ENCODE results near the gene C9orf50.

C9orf50 gene

GRCh38 chr9:129591916-129592315, 29.0 kb downstream of the C9orf50 start:
- no peak for DNase-seq (ENCODE audit: low read depth, low spot score)

GRCh38 chr9:129590466-129590865, 30.4 kb downstream of the C9orf50 start:
- no peak for DNase-seq (ENCODE audit: low read depth, low spot score)

GRCh38 chr9:129587487-129588262, 33.2 kb downstream of the C9orf50 start:
- no peak for DNase-seq (ENCODE audit: low read depth, low spot score)

GRCh38 chr9:129586685-129587084, 34.2 kb downstream of the C9orf50 start:
- DNase-seq (ENCODE audit: low read depth, low spot score), result no peak

GRCh38 chr9:129586245-129586644, 34.7 kb downstream of the C9orf50 start:
- DNase-seq (ENCODE audit: low read depth, low spot score), result no peak

GRCh38 chr9:129585352-129585751, 35.5 kb downstream of the C9orf50 start:
- no peak for DNase-seq (ENCODE audit: low read depth, low spot score)

GRCh38 chr9:129584136-129584535, 36.8 kb downstream of the C9orf50 start:
- no peak for DNase-seq (ENCODE audit: low read depth, low spot score)

- DNase-seq (ENCODE audit: low read depth, low spot score), result no peak
These were observed 37.4 kb downstream of the C9orf50 start for GRCh38 chr9:129583308-129584038.

- DNase-seq (ENCODE audit: low read depth, low spot score), result no peak
These were observed 38.0 kb downstream of the C9orf50 start for GRCh38 chr9:129582855-129583254.

GRCh38 chr9:129581505-129582189, 39.3 kb downstream of the C9orf50 start:
- DNase-seq (ENCODE audit: low read depth, low spot score), result no peak

- DNase-seq (ENCODE audit: low read depth, low spot score), result no peak
These were observed 40.5 kb downstream of the C9orf50 start for GRCh38 chr9:129580211-129580915.

- no peak for DNase-seq (ENCODE audit: low read depth, low spot score)
These were observed 41.6 kb downstream of the C9orf50 start for GRCh38 chr9:129579294-129579693.

GRCh38 chr9:129576546-129577543, 44.1 kb downstream of the C9orf50 start:
- no peak for DNase-seq (ENCODE audit: low read depth, low spot score)

GRCh38 chr9:129575818-129576217, 45.1 kb downstream of the C9orf50 start:
- DNase-seq (ENCODE audit: low read depth, low spot score), result no peak

- no peak for DNase-seq (ENCODE audit: low read depth, low spot score)
These were observed 45.9 kb downstream of the C9orf50 start for GRCh38 chr9:129574911-129575585.

GRCh38 chr9:129573977-129574376, 46.9 kb downstream of the C9orf50 start:
- DNase-seq (ENCODE audit: low read depth, low spot score), result no peak

GRCh38 chr9:129572517-129572916, 48.4 kb downstream of the C9orf50 start:
- no peak for DNase-seq (ENCODE audit: low read depth, low spot score)

- no peak for DNase-seq (ENCODE audit: low read depth, low spot score)
These were observed 48.9 kb downstream of the C9orf50 start for GRCh38 chr9:129572052-129572425.

- DNase-seq (ENCODE audit: low read depth, low spot score), result no peak
These were observed 49.4 kb downstream of the C9orf50 start for GRCh38 chr9:129571298-129572051.
